Measurements from ENCODE around the gene DGCR2. TPM values are rescaled to one million over a fixed set of nuclear protein-coding genes. Genes with fewer than 3 reads are reported as not detected.
A peak's percentile ranks its signal among the peaks of the same experiment; 100 is the strongest.
"Not testable (repeated sequence)": the region's sequence is repeated elsewhere in the genome, so short reads cannot be mapped to it uniquely, and the experiment has no call there.

Gene DGCR2
- total RNA-seq, 1 donor from 2014 or later, result 64.4 TPM

DNA sequence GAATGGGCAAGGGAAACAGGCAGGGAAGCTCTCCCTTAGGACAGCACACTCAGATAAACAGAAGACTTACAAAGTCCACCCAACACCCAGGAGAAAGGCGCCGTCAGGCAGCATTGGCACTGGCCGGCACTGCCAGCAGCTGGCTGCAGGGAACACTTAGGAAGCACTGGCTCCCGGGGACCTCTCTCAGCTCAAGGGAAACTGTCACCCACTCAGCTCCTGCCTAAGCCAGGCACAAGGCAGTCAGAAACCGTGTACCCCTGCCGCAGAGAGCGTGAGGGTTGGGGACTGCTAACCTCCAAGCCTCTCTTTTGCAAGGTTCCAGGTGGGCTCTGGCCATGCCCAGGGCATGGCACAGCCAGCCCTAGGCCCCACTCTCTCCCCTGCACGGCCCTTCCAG, 64.7 kb downstream of the DGCR2 start:
- Mint-ChIP-seq H3K4me1 (ENCODE audit: unreplicated experiment) (peaks cover 2% of the 10 kb centered on the region), H3K27ac (ENCODE audit: unreplicated experiment) (no peak overlapping the region), H3K36me3 (ENCODE audit: unreplicated experiment) (peaks cover 44% of the 10 kb centered on the region), H3K27me3 (ENCODE audit: unreplicated experiment) (no peaks in the 10 kb centered on the region), H3K4me3 (ENCODE audit: unreplicated experiment) (no peak overlapping the region), H3K9me3 (ENCODE audit: unreplicated experiment) (no peaks in the 10 kb centered on the region)
- TF ChIP-seq, protein P1, sequence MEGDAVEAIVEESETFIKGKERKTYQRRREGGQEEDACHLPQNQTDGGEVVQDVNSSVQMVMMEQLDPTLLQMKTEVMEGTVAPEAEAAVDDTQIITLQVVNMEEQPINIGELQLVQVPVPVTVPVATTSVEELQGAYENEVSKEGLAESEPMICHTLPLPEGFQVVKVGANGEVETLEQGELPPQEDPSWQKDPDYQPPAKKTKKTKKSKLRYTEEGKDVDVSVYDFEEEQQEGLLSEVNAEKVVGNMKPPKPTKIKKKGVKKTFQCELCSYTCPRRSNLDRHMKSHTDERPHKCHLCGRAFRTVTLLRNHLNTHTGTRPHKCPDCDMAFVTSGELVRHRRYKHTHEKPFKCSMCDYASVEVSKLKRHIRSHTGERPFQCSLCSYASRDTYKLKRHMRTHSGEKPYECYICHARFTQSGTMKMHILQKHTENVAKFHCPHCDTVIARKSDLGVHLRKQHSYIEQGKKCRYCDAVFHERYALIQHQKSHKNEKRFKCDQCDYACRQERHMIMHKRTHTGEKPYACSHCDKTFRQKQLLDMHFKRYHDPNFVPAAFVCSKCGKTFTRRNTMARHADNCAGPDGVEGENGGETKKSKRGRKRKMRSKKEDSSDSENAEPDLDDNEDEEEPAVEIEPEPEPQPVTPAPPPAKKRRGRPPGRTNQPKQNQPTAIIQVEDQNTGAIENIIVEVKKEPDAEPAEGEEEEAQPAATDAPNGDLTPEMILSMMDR (IDR thresholded peaks at IDR 0.05), result no peak
- DNase-seq (ENCODE audit: extremely low spot score, unreplicated experiment), result no peak

DNA sequence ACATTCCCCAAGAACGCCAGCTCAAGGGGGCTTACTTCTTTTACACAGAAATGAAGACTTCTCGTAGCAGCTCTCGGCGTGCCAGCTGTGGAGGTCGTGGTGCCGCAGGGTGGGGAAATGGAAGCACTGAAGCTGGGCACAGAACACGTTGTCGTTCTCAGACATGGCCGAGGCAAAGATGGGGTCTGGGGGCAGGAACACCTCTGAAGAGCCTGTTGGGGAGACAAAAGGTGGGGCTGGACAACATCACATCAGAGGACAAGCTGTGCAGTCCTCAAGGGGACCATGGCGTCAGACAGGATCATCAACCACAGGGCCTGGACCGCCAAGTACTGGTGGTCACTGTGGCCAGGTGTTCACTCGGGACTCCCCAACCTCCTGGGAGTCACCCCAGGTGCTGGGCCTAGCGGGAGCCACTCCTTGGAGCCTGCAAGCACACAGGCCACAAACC, 65.2 kb downstream of the DGCR2 start:
- TF ChIP-seq, protein P1 (IDR thresholded peaks at IDR 0.05), result no peak
- Mint-ChIP-seq H3K36me3 (ENCODE audit: unreplicated experiment) (peaks cover 45% of the 10 kb centered on the region), H3K4me1 (ENCODE audit: unreplicated experiment) (peaks cover 2% of the 10 kb centered on the region), H3K9me3 (ENCODE audit: unreplicated experiment) (no peaks in the 10 kb centered on the region), H3K4me3 (ENCODE audit: unreplicated experiment) (no peak overlapping the region), H3K27me3 (ENCODE audit: unreplicated experiment) (no peaks in the 10 kb centered on the region), H3K27ac (ENCODE audit: unreplicated experiment) (peak overlapping the region; percentile 3)
- DNase-seq (ENCODE audit: extremely low spot score, unreplicated experiment), result no peak

DNA sequence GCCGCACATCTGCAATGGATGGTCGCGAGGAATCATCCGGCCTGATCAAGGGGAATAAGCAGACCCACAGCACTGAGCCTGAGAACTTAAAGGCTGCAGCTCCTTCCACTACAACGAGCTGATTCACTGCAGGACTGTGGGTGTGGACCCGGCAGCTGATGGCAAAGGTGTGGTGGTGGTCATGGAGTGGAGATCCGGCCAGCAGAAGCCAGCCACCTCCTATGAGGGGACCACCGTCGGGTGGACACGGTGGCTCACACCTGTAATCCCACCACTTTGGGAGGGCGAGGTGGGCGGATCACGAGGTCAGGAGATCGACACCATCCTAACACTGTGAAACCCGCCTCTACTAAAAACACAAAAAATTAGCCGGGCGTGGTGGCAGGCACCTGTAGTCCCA, 66.4 kb downstream of the DGCR2 start:
- Mint-ChIP-seq H3K9me3 (ENCODE audit: unreplicated experiment) (no peaks in the 10 kb centered on the region), H3K27ac (ENCODE audit: unreplicated experiment) (no peak overlapping the region), H3K27me3 (ENCODE audit: unreplicated experiment) (no peaks in the 10 kb centered on the region), H3K36me3 (ENCODE audit: unreplicated experiment) (peaks cover 49% of the 10 kb centered on the region), H3K4me3 (ENCODE audit: unreplicated experiment) (no peak overlapping the region), H3K4me1 (ENCODE audit: unreplicated experiment) (peaks cover 7% of the 10 kb centered on the region)
- no peak for DNase-seq (ENCODE audit: extremely low spot score, unreplicated experiment)
- TF ChIP-seq, protein P1 (IDR thresholded peaks at IDR 0.05), result no peak

DNA sequence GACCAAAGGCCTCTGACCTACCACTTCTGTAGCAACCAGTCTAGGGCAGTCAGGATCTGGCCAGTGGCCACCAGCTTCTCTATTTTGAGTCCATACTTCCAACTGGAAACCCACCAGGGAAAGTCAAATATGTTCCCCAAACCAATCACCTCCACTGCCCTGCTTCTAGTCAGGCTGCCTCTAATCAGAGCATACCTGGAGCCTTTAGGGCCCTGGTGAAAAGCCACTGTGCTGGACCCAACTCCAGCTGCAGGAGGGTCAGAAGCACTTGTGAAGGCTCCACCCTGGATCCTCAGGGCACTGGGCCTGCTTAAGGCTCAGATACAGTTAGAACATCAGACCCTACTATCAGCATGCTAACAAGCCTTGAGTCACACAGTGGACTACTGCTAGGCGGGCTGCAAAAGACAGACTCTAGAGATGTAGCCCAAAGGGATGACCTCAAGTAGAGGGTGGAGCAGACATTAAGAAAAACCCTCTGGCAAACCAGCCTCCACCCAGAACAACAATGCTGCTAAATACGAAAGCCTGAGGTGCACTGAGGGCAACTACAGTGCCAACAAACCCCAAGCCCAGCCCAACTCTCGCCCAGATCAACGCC, 69.2 kb downstream of the DGCR2 start:
- Mint-ChIP-seq H3K36me3 (ENCODE audit: unreplicated experiment) (peaks cover 47% of the 10 kb centered on the region), H3K4me1 (ENCODE audit: unreplicated experiment) (peaks cover 13% of the 10 kb centered on the region), H3K27ac (ENCODE audit: unreplicated experiment) (no peak overlapping the region), H3K4me3 (ENCODE audit: unreplicated experiment) (no peak overlapping the region), H3K9me3 (ENCODE audit: unreplicated experiment) (no peaks in the 10 kb centered on the region), H3K27me3 (ENCODE audit: unreplicated experiment) (no peaks in the 10 kb centered on the region)
- DNase-seq (ENCODE audit: extremely low spot score, unreplicated experiment), result no peak
- TF ChIP-seq, protein P1 (IDR thresholded peaks at IDR 0.05), result no peak

DNA sequence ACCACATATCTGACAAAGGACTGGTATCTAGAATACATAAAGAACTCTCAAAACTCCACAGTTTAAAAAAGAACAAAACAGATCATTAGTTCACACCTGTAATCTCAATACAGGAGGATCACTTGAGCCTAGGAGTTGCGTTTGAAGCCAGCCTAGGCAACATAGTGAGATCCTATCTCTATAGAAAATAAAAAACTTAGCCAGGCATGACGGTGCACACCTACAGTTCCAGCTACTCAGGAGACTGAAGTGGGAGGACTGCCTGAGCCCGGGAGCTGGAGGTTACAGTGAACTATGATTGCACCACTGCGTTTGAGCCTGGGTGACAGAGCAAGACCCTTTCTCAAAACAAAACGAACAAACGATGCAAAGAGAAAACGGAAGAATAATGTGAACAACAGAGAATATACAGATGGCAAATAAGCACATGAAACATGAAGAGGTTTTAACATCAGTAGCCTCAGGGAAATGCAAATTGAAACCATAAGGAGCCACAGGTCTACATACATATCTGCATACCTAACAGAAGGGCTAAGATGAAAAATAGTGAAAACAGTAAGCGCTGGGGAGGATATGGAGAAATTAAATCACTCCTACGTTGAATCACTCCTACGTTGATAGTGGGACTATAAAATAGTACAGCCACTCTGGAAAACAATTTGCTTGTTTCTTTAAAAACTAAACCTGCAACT, 70.7 kb downstream of the DGCR2 start:
- peaks cover 13% of the 10 kb centered on the region for H3K4me1 Mint-ChIP-seq (ENCODE audit: unreplicated experiment)
- TF ChIP-seq, protein P1 (IDR thresholded peaks at IDR 0.05), result no peak
- DNase-seq (ENCODE audit: extremely low spot score, unreplicated experiment), result no peak
- H3K27ac Mint-ChIP-seq (ENCODE audit: unreplicated experiment), result no peak overlapping the region
- no peaks in the 10 kb centered on the region for H3K27me3 Mint-ChIP-seq (ENCODE audit: unreplicated experiment)
- no peak overlapping the region for H3K4me3 Mint-ChIP-seq (ENCODE audit: unreplicated experiment)
- no peaks in the 10 kb centered on the region for H3K9me3 Mint-ChIP-seq (ENCODE audit: unreplicated experiment)
- peaks cover 46% of the 10 kb centered on the region for H3K36me3 Mint-ChIP-seq (ENCODE audit: unreplicated experiment)

DNA sequence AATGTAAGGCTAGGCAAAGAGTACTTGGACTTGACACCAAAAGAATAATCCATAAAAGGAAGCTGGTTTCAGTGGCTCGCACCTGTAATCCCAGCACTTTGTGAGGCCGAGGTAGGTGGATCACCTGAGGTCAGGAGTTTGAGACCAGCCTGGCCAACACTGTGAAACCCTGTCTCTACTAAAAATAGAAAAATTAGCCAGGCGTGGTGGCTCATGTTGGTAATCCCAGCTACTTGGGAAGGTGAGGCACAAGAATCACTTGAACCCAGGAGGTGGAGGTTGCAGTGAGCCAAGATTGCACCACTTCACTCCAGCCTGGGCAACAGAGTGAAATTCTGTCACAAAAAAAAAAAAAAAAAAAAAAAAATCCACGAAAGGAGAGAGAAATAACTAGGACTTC, 71.4 kb downstream of the DGCR2 start:
- not testable (repeated sequence) for DNase-seq (ENCODE audit: extremely low spot score, unreplicated experiment); H3K4me3 Mint-ChIP-seq (ENCODE audit: unreplicated experiment); H3K27me3 Mint-ChIP-seq (ENCODE audit: unreplicated experiment); H3K9me3 Mint-ChIP-seq (ENCODE audit: unreplicated experiment); H3K27ac Mint-ChIP-seq (ENCODE audit: unreplicated experiment)
- H3K4me1 Mint-ChIP-seq (ENCODE audit: unreplicated experiment), result peaks cover 13% of the 10 kb centered on the region
- peaks cover 46% of the 10 kb centered on the region for H3K36me3 Mint-ChIP-seq (ENCODE audit: unreplicated experiment)
